GM18519 (cell line): ENCODE data around the gene PET100.

Source experiments
- ATAC-seq: cut with Tn5 transposase; IDR thresholded peaks from one replicate; pipeline ENCODE4 v1.9.1; 2021; ENCODE audit warnings: mild to moderate bottlenecking, moderate library complexity; ENCODE audit not compliant: unreplicated experiment, low FRiP score

Gene PET100

GRCh38 chr19:7611541-7612279 lies 17.9 kb upstream of the PET100 start:
- no peak for ATAC-seq

GRCh38 chr19:7612282-7613274 lies 17.0 kb upstream of the PET100 start:
- ATAC-seq, result no peak

- no peak for ATAC-seq
These were observed 14.5 kb upstream of the PET100 start for GRCh38 chr19:7614859-7615741.

GRCh38 chr19:7617172-7617571 lies 12.4 kb upstream of the PET100 start:
- no peak for ATAC-seq

GRCh38 chr19:7617735-7618134 lies 11.9 kb upstream of the PET100 start:
- no peak for ATAC-seq

- no peak for ATAC-seq
These were observed 11.2 kb upstream of the PET100 start for GRCh38 chr19:7618348-7618747.

GRCh38 chr19:7618771-7619510 lies 10.7 kb upstream of the PET100 start:
- ATAC-seq, result no peak

GRCh38 chr19:7619671-7620441 lies 9.7 kb upstream of the PET100 start:
- ATAC-seq, result no peak

GRCh38 chr19:7620442-7621412 lies 8.9 kb upstream of the PET100 start:
- no peak for ATAC-seq

- ATAC-seq, result no peak
These were observed 6.5 kb upstream of the PET100 start for GRCh38 chr19:7622933-7623685.

GRCh38 chr19:7623725-7624603 lies 5.6 kb upstream of the PET100 start:
- ATAC-seq, result no peak

GRCh38 chr19:7624810-7625209 lies 4.8 kb upstream of the PET100 start:
- no peak for ATAC-seq

- no peak for ATAC-seq
These were observed 3.7 kb upstream of the PET100 start for GRCh38 chr19:7625763-7626372.

- no peak for ATAC-seq
These were observed 2.4 kb upstream of the PET100 start for GRCh38 chr19:7627166-7627565.

- no peak for ATAC-seq
These were observed 843 bp upstream of the PET100 start for GRCh38 chr19:7628589-7629311.
